Activated T-cell treated with anti-CD3 and anti-CD28 coated beads, Interleukin-2, amount 50 U/mL, for 4 hours (primary cell): ENCODE results near the gene TLX3. TPM values are rescaled to one million over a fixed set of nuclear protein-coding genes. Genes with fewer than 3 reads are reported as not detected.
A peak's percentile ranks its signal among the peaks of the same experiment; 100 is the strongest.

Source experiments
- ATAC-seq, 2 donors: fragments of 200-7000 bp; cut with Tn5 transposase; one replicate each; pipeline ENCODE4 v1.10.0; 2021
- DNase-seq: peaks from one replicate; pipeline ENCODE4 v3.0.0-alpha.2; 2020
- H3K27me3 Mint-ChIP-seq: one replicate; pipeline ENCODE4 v1.8.0; 2021; ENCODE audit warnings: low read depth, mixed read lengths
- H3K36me3 Mint-ChIP-seq: one replicate; pipeline ENCODE4 v1.8.0; 2022; ENCODE audit warnings: mixed read lengths; ENCODE audit not compliant: insufficient read depth
- H3K4me1 Mint-ChIP-seq: one replicate; pipeline ENCODE4 v1.8.0; 2021; ENCODE audit warnings: low read depth, mixed read lengths
- H3K4me3 Mint-ChIP-seq: one replicate; pipeline ENCODE4 v1.8.0; 2021; ENCODE audit warnings: mild to moderate bottlenecking, moderate library complexity, mixed read lengths
- H3K9me3 Mint-ChIP-seq: one replicate; pipeline ENCODE4 v1.8.0; 2021; ENCODE audit warnings: mixed read lengths
- total RNA-seq, 3 donors: library from RNA; stranded (reverse); gene quantifications; one replicate each; pipeline ENCODE4 v1.2.1, GENCODE V29; 2021

Gene TLX3
- total RNA-seq, 3 donors from 2014 or later = not detected

GRCh38 chr5:171311322-171312077, 2.5 kb downstream of the TLX3 start:
- DNase-seq = no peak
- Mint-ChIP-seq H3K27me3 (peaks cover 66% of the 10 kb centered on the region), H3K4me3 (no peak overlapping the region), H3K36me3 (no peaks in the 10 kb centered on the region), H3K9me3 (no peaks in the 10 kb centered on the region), H3K4me1 (peaks cover 28% of the 10 kb centered on the region)
- ATAC-seq = peak in 1 of 2 donors; percentile 13

GRCh38 chr5:171312129-171312974, 3.3 kb downstream of the TLX3 start:
- Mint-ChIP-seq H3K4me1 (peaks cover 28% of the 10 kb centered on the region), H3K27me3 (peaks cover 64% of the 10 kb centered on the region), H3K36me3 (no peaks in the 10 kb centered on the region)

GRCh38 chr5:171313481-171314206, 4.6 kb downstream of the TLX3 start:
- ATAC-seq = no peak
- H3K9me3 Mint-ChIP-seq = no peaks in the 10 kb centered on the region
- no peak for DNase-seq

More at GRCh38 chr5:171312129-171312974, 3.3 kb downstream of the TLX3 start:
- ATAC-seq = no peak
- DNase-seq = no peak
- H3K9me3 Mint-ChIP-seq = no peaks in the 10 kb centered on the region
- H3K4me3 Mint-ChIP-seq = peak overlapping the region; percentile 42

GRCh38 chr5:171314728-171315385, 5.8 kb downstream of the TLX3 start:
- H3K36me3 Mint-ChIP-seq = no peaks in the 10 kb centered on the region
- no peak for DNase-seq
- no peak overlapping the region for H3K4me3 Mint-ChIP-seq
- peaks cover 72% of the 10 kb centered on the region for H3K27me3 Mint-ChIP-seq
- no peaks in the 10 kb centered on the region for H3K9me3 Mint-ChIP-seq
- ATAC-seq = no peak
- H3K4me1 Mint-ChIP-seq = peaks cover 23% of the 10 kb centered on the region

More at GRCh38 chr5:171313481-171314206, 4.6 kb downstream of the TLX3 start:
- H3K27me3 Mint-ChIP-seq = peaks cover 66% of the 10 kb centered on the region
- no peak overlapping the region for H3K4me3 Mint-ChIP-seq
- H3K36me3 Mint-ChIP-seq = no peaks in the 10 kb centered on the region
- peaks cover 23% of the 10 kb centered on the region for H3K4me1 Mint-ChIP-seq

GRCh38 chr5:171315386-171315891, 6.4 kb downstream of the TLX3 start:
- Mint-ChIP-seq H3K4me1 (peaks cover 23% of the 10 kb centered on the region), H3K9me3 (no peaks in the 10 kb centered on the region), H3K27me3 (peaks cover 73% of the 10 kb centered on the region), H3K4me3 (no peak overlapping the region), H3K36me3 (no peaks in the 10 kb centered on the region)
- DNase-seq (no peak), ATAC-seq (no peak)

GRCh38 chr5:171315925-171316257, 6.8 kb downstream of the TLX3 start:
- Mint-ChIP-seq H3K27me3 (peaks cover 71% of the 10 kb centered on the region), H3K36me3 (no peaks in the 10 kb centered on the region), H3K4me3 (no peak overlapping the region), H3K9me3 (no peaks in the 10 kb centered on the region), H3K4me1 (peaks cover 18% of the 10 kb centered on the region)
- peak in 1 of 2 donors; percentile 10 for ATAC-seq
- DNase-seq = no peak

- H3K4me1 Mint-ChIP-seq = peaks cover 18% of the 10 kb centered on the region
- H3K36me3 Mint-ChIP-seq = no peaks in the 10 kb centered on the region
- H3K9me3 Mint-ChIP-seq = no peaks in the 10 kb centered on the region
- H3K4me3 Mint-ChIP-seq = no peak overlapping the region
- DNase-seq (no peak), ATAC-seq (peak in 1 of 2 donors; percentile 6)
- H3K27me3 Mint-ChIP-seq = peaks cover 72% of the 10 kb centered on the region
Measured at GRCh38 chr5:171316258-171317121, 7.4 kb downstream of the TLX3 start.

- H3K9me3 Mint-ChIP-seq = no peaks in the 10 kb centered on the region
- ATAC-seq = no peak
- no peak for DNase-seq
- peaks cover 74% of the 10 kb centered on the region for H3K27me3 Mint-ChIP-seq
- H3K36me3 Mint-ChIP-seq = no peaks in the 10 kb centered on the region
- H3K4me3 Mint-ChIP-seq = no peak overlapping the region
- peaks cover 18% of the 10 kb centered on the region for H3K4me1 Mint-ChIP-seq
Measured at GRCh38 chr5:171317230-171317629, 8.2 kb downstream of the TLX3 start.

GRCh38 chr5:171318026-171318425, 9.0 kb downstream of the TLX3 start:
- Mint-ChIP-seq H3K9me3 (no peaks in the 10 kb centered on the region), H3K36me3 (no peaks in the 10 kb centered on the region), H3K27me3 (peaks cover 74% of the 10 kb centered on the region), H3K4me1 (peaks cover 12% of the 10 kb centered on the region), H3K4me3 (no peak overlapping the region)
- no peak for DNase-seq
- ATAC-seq = no peak

GRCh38 chr5:171321447-171321846, 12.4 kb downstream of the TLX3 start:
- DNase-seq = no peak
- peaks cover 67% of the 10 kb centered on the region for H3K27me3 Mint-ChIP-seq
- ATAC-seq = no peak
- no peaks in the 10 kb centered on the region for H3K9me3 Mint-ChIP-seq
- no peak overlapping the region for H3K4me3 Mint-ChIP-seq
- no peaks in the 10 kb centered on the region for H3K36me3 Mint-ChIP-seq
- H3K4me1 Mint-ChIP-seq = peaks cover 3% of the 10 kb centered on the region

- Mint-ChIP-seq H3K36me3 (no peaks in the 10 kb centered on the region), H3K4me1 (no peaks in the 10 kb centered on the region), H3K4me3 (no peak overlapping the region), H3K9me3 (no peaks in the 10 kb centered on the region), H3K27me3 (peaks cover 59% of the 10 kb centered on the region)
- DNase-seq (no peak), ATAC-seq (no peak)
Measured at GRCh38 chr5:171322527-171322926, 13.5 kb downstream of the TLX3 start.

GRCh38 chr5:171323007-171323406, 14.0 kb downstream of the TLX3 start:
- ATAC-seq (no peak), DNase-seq (no peak)
- no peak overlapping the region for H3K4me3 Mint-ChIP-seq
- H3K27me3 Mint-ChIP-seq = peaks cover 54% of the 10 kb centered on the region
- no peaks in the 10 kb centered on the region for H3K36me3 Mint-ChIP-seq
- no peaks in the 10 kb centered on the region for H3K9me3 Mint-ChIP-seq
- no peaks in the 10 kb centered on the region for H3K4me1 Mint-ChIP-seq
